GM21367 (cell line): Measurements from ENCODE around the gene PRODH2.
"Not testable (repeated sequence)": the region's sequence is repeated elsewhere in the genome, so short reads cannot be mapped to it uniquely, and the experiment has no call there.

Experiments used
- ATAC-seq: cut with Tn5 transposase; IDR thresholded peaks from one replicate; pipeline ENCODE4 v1.9.1; 2021; ENCODE audit not compliant: unreplicated experiment

PRODH2 gene

GRCh38 chr19:35797663-35798062 is 15.0 kb downstream of the PRODH2 start:
- ATAC-seq = no peak

GRCh38 chr19:35796645-35797542 is 15.8 kb downstream of the PRODH2 start:
- ATAC-seq = no peak

- not testable (repeated sequence) for ATAC-seq
These were observed 17.1 kb downstream of the PRODH2 start for GRCh38 chr19:35795564-35795963.

GRCh38 chr19:35793381-35794165 is 19.1 kb downstream of the PRODH2 start:
- no peak for ATAC-seq

- ATAC-seq = no peak
These were observed 19.8 kb downstream of the PRODH2 start for GRCh38 chr19:35792888-35793287.

GRCh38 chr19:35792312-35792711 is 20.3 kb downstream of the PRODH2 start:
- ATAC-seq = no peak

- ATAC-seq = no peak
These were observed 20.8 kb downstream of the PRODH2 start for GRCh38 chr19:35791814-35792279.

GRCh38 chr19:35790981-35791813 is 21.4 kb downstream of the PRODH2 start:
- ATAC-seq = no peak

- no peak for ATAC-seq
These were observed 22.4 kb downstream of the PRODH2 start for GRCh38 chr19:35789978-35790944.

- ATAC-seq = no peak
These were observed 23.3 kb downstream of the PRODH2 start for GRCh38 chr19:35789195-35789977.

- no peak for ATAC-seq
These were observed 24.3 kb downstream of the PRODH2 start for GRCh38 chr19:35788205-35788960.

- ATAC-seq = no peak
These were observed 25.3 kb downstream of the PRODH2 start for GRCh38 chr19:35787227-35787799.

- ATAC-seq = no peak
These were observed 26.1 kb downstream of the PRODH2 start for GRCh38 chr19:35786299-35787160.

GRCh38 chr19:35785339-35785627 is 27.4 kb downstream of the PRODH2 start:
- no peak for ATAC-seq

- ATAC-seq = no peak
These were observed 27.9 kb downstream of the PRODH2 start for GRCh38 chr19:35784503-35785338.
